22Rv1 (cell line): ENCODE data around the gene VPS11.

Experiments
- H3K27ac ChIP-seq: fragments of 450-650 bp; 2 replicates; pipeline ENCODE4 v1.5.1; 2017
- CTCF ChIP-seq: fragments of 450-650 bp; IDR thresholded peaks from 2 replicates; pipeline ENCODE4 v1.5.1; 2017; ENCODE audit warnings: mild to moderate bottlenecking
- ZFX ChIP-seq: fragments of 450-650 bp; IDR thresholded peaks from 2 replicates; pipeline ENCODE4 v1.6.1; 2017; ENCODE audit warnings: antibody characterized with exemption, borderline replicate concordance

VPS11 gene

GRCh38 chr11:119085437-119085847 lies 17.8 kb downstream of the VPS11 start:
- TF ChIP-seq CTCF, result no peak
- TF ChIP-seq ZFX, result no peak
- H3K27ac ChIP-seq, result peak overlapping the region; percentile 81

- TF ChIP-seq CTCF, result no peak
- TF ChIP-seq ZFX, result no peak
- H3K27ac ChIP-seq, result no peak overlapping the region
Observed at GRCh38 chr11:119087123-119087522, 19.5 kb downstream of the VPS11 start.

GRCh38 chr11:119087747-119088241 lies 20.2 kb downstream of the VPS11 start:
- TF ChIP-seq ZFX, result no peak
- no peak for TF ChIP-seq CTCF
- H3K27ac ChIP-seq, result no peak overlapping the region

- TF ChIP-seq CTCF (no peak), ZFX (no peak)
- no peak overlapping the region for H3K27ac ChIP-seq
Observed at GRCh38 chr11:119088406-119088805, 20.8 kb downstream of the VPS11 start.

- no peak for TF ChIP-seq CTCF
- no peak for TF ChIP-seq ZFX
- no peak overlapping the region for H3K27ac ChIP-seq
Observed at GRCh38 chr11:119089319-119089718, 21.7 kb downstream of the VPS11 start.

- no peak for TF ChIP-seq CTCF
- TF ChIP-seq ZFX, result no peak
- H3K27ac ChIP-seq, result peak overlapping the region; percentile 99
Observed at GRCh38 chr11:119091178-119091577, 23.6 kb downstream of the VPS11 start.

- no peak for TF ChIP-seq ZFX
- TF ChIP-seq CTCF, result no peak
- peak overlapping the region; percentile 99 for H3K27ac ChIP-seq
Observed at GRCh38 chr11:119091966-119092879, 24.6 kb downstream of the VPS11 start.
